ENCODE results near the gene RANBP2. TPM values are rescaled to one million over a fixed set of nuclear protein-coding genes. Genes with fewer than 3 reads are reported as not detected.

RANBP2 gene
- total RNA-seq, 1 donor from 2014 or later, result 112 TPM

Other genes with a start within 250 kb of the RANBP2 start
- 186 and 200 TPM in 2 replicates for gene LIMS1, start 185.0 kb upstream of the RANBP2 start, total RNA-seq
- gene CCDC138, start 67.3 kb downstream of the RANBP2 start, total RNA-seq, result 4.9 and 6.4 TPM in 2 replicates

Measured in renal cortical epithelial cell (primary cell).